PFSK-1 (cell line): ENCODE results near the gene NCCRP1.

Experiments used
- FOXP2 ChIP-seq: optimal IDR thresholded peaks from 2 replicates; pipeline ENCODE3; 2011; ENCODE audit warnings: borderline replicate concordance, control low read depth, inconsistent platforms; ENCODE audit not compliant: insufficient read depth; ENCODE audit errors: extremely low read length, extremely low read depth
- POLR2AphosphoS5 ChIP-seq: IDR thresholded peaks from 2 replicates; pipeline ENCODE4 v1.6.1; 2012; ENCODE audit warnings: low read depth, mild to moderate bottlenecking, control low read depth, low read length, moderate library complexity
- REST ChIP-seq, 2 experiments: IDR thresholded peaks; 2 replicates each; pipeline versions ENCODE4 v1.6.1 to v1.8.0; 2011 to 2012; ENCODE audit warnings: low read depth in 2 of 2, low read length in 2 of 2, control low read depth in 1 of 2, inconsistent platforms in 1 of 2, mild to moderate bottlenecking in 1 of 2, moderate library complexity in 1 of 2; ENCODE audit not compliant: insufficient read depth in 1 of 2
- SIN3A ChIP-seq: IDR thresholded peaks from 2 replicates; pipeline ENCODE4 v1.6.1; 2012; ENCODE audit warnings: mild to moderate bottlenecking, low read length, moderate library complexity, borderline replicate concordance; ENCODE audit not compliant: insufficient read depth
- TAF1 ChIP-seq: IDR thresholded peaks from 2 replicates; pipeline ENCODE4 v1.6.1; 2012; ENCODE audit warnings: low read length, control low read depth, borderline replicate concordance; ENCODE audit not compliant: insufficient read depth

GRCh38 chr19:39175564-39175963, 21.2 kb upstream of the NCCRP1 start:
- TF ChIP-seq FOXP2 (no peak), REST (IDR thresholded peaks at IDR 0.05; ENCODE audit: insufficient read depth in 1 of 2, low read depth in 2 of 2, low read length in 2 of 2) (no peak), POLR2AphosphoS5 (no peak), TAF1 (no peak), SIN3A (no peak)
